Lung (tissue), 12 donors: ENCODE results near the gene LRP1B. TPM values are rescaled to one million over a fixed set of nuclear protein-coding genes. Genes with fewer than 3 reads are reported as not detected.

Source experiments
- ATAC-seq: fragments of 200-7000 bp; cut with Tn5 transposase; one replicate; pipeline ENCODE4 v1.9.1; 2020; ENCODE audit warnings: moderate number of reproducible peaks; ENCODE audit not compliant: insufficient read depth, low FRiP score
- DNase-seq, 3 donors: peaks; one replicate each; pipeline ENCODE4 v3.0.0-alpha.2; 2013 to 2017
- H3K27ac ChIP-seq, 2 donors: one replicate each; pipeline ENCODE4 v1.5.1; 2013; ENCODE audit warnings: mild to moderate bottlenecking in 2 of 2, moderate library complexity in 2 of 2, control low read depth in 1 of 2, inconsistent platforms in 1 of 2, low read depth in 1 of 2, low read length in 1 of 2
- H3K27me3 ChIP-seq, 3 donors: one replicate each; pipeline ENCODE4 v1.5.1; 2013; ENCODE audit warnings: low read length in 2 of 3; ENCODE audit not compliant: control insufficient read depth in 3 of 3, insufficient read depth in 3 of 3
- H3K36me3 ChIP-seq, 4 donors: one replicate each; pipeline ENCODE4 v1.5.1; 2013; ENCODE audit warnings: low read length in 4 of 4, mild to moderate bottlenecking in 1 of 4, moderate library complexity in 1 of 4; ENCODE audit not compliant: control insufficient read depth in 4 of 4, insufficient read depth in 4 of 4
- H3K4me1 ChIP-seq, 5 donors: one replicate each; pipeline ENCODE4 v1.5.1; 2013; ENCODE audit warnings: low read length in 5 of 5, mild to moderate bottlenecking in 2 of 5, moderate library complexity in 1 of 5; ENCODE audit not compliant: control insufficient read depth in 5 of 5, insufficient read depth in 5 of 5
- H3K4me3 ChIP-seq: one replicate; pipeline ENCODE4 v1.5.1; 2013; ENCODE audit warnings: mild to moderate bottlenecking, control low read depth, moderate library complexity
- H3K9ac ChIP-seq, 2 donors: one replicate each; pipeline ENCODE4 v1.5.1; 2013; ENCODE audit warnings: low read length in 2 of 2, control low read depth in 1 of 2; ENCODE audit not compliant: insufficient read depth in 1 of 2
- H3K9me3 ChIP-seq, 4 donors: one replicate each; pipeline ENCODE4 v1.5.1; 2013; ENCODE audit warnings: low read length in 3 of 4, mild to moderate bottlenecking in 1 of 4, moderate library complexity in 1 of 4; ENCODE audit not compliant: control insufficient read depth in 4 of 4, insufficient read depth in 3 of 4
- CTCF ChIP-seq: IDR thresholded peaks from 2 replicates; pipeline ENCODE4 v1.5.1; 2012; ENCODE audit warnings: mild to moderate bottlenecking; ENCODE audit errors: control extremely low read depth, extremely low read depth
- WGBS, 2 donors: extraction: QIAGEN DNeasy Blood & Tissue Kit; methylation state at CpG; one replicate each; pipeline ENCODE4 v1.1.7; 2013; 5-methylcytosine and 5-hydroxymethylcytosine counted together
- polyA plus RNA-seq, 2 donors: library from polyadenylated mRNA; stranded (reverse); fragments of 200-250 nt; gene quantifications; one replicate each; pipeline ENCODE4 v1.2.1, GENCODE V29; 2013
- total RNA-seq, 2 donors: library from RNA; depleted of rRNA in 1 of 2; stranded (reverse); fragments of >200 nt in 1 of 2; gene quantifications; one replicate each; pipeline ENCODE4 v1.2.1, GENCODE V29; 2014 to 2021
- donor health status: control.
- donor health status: control.
- donor health status: Bipolar disorder and iron deficiency.
- donor health status: healthy.
- donor health status: DM: yes; HTN: yes; CAD: no.

The LRP1B gene
- total and polyA plus RNA-seq, 4 donors = 0.01 to 6.5 (median 0.16) TPM

GRCh38 chr2:141723814-141724213 is 407.0 kb downstream of the LRP1B start:
- no peaks in the 10 kb centered on the region for H3K36me3 ChIP-seq
- 74 to 80% methylated on average over 2 of the region's 2 CpGs for WGBS, 2 donors
- DNase-seq (no peak), ATAC-seq (no peak)
- H3K27ac ChIP-seq = no peak overlapping the region
- no peaks in the 10 kb centered on the region for H3K9me3 ChIP-seq
- no peak overlapping the region for H3K9ac ChIP-seq
- H3K27me3 ChIP-seq = no peaks in the 10 kb centered on the region
- H3K4me1 ChIP-seq = no peaks in the 10 kb centered on the region
- H3K4me3 ChIP-seq = no peak overlapping the region
- no peak for TF ChIP-seq CTCF

- Histone ChIP-seq H3K4me1 (peaks cover 0 to 3% (median 0%) of the 10 kb centered on the region in 5 donors), H3K36me3 (no peaks in the 10 kb centered on the region)
These were observed 410.3 kb downstream of the LRP1B start for GRCh38 chr2:141720476-141720875.

GRCh38 chr2:141714496-141714895 is 416.3 kb downstream of the LRP1B start:
- DNase-seq (peak in 2 of 3 donors; percentile 22 to 69), ATAC-seq (no peak)
- Histone ChIP-seq H3K9ac (no peak overlapping the region), H3K4me1 (peaks cover 0 to 9% (median 0%) of the 10 kb centered on the region in 5 donors), H3K27me3 (no peaks in the 10 kb centered on the region), H3K9me3 (no peaks in the 10 kb centered on the region), H3K4me3 (no peak overlapping the region), H3K36me3 (no peaks in the 10 kb centered on the region), H3K27ac (no peak overlapping the region)
- TF ChIP-seq CTCF = no peak
- WGBS, 2 donors = 60 to 71% methylated on average over 1 of the region's 1 CpG

More at GRCh38 chr2:141720476-141720875, 410.3 kb downstream of the LRP1B start:
- TF ChIP-seq CTCF = no peak
- Histone ChIP-seq H3K4me3 (no peak overlapping the region), H3K9me3 (no peaks in the 10 kb centered on the region), H3K9ac (no peak overlapping the region), H3K27ac (no peak overlapping the region), H3K27me3 (no peaks in the 10 kb centered on the region)
- DNase-seq (no peak), ATAC-seq (no peak)
- WGBS, 2 donors = 66 to 78% methylated on average over 3 of the region's 3 CpGs

- no peak for ATAC-seq
- Histone ChIP-seq H3K27ac (no peak overlapping the region), H3K9me3 (no peaks in the 10 kb centered on the region), H3K4me3 (no peak overlapping the region), H3K27me3 (no peaks in the 10 kb centered on the region), H3K9ac (no peak overlapping the region), H3K36me3 (no peaks in the 10 kb centered on the region), H3K4me1 (peaks cover 0 to 9% (median 0%) of the 10 kb centered on the region in 5 donors)
- peak in 2 of 3 donors; percentile 63 to 88 for DNase-seq
- TF ChIP-seq CTCF = no peak
- WGBS, 2 donors = 76 to 79% methylated on average over 1 of the region's 1 CpG
These were observed 419.2 kb downstream of the LRP1B start for GRCh38 chr2:141711627-141712026.
